GM23338 (cell line): Measurements from ENCODE around the gene MSH4.
"Not testable (repeated sequence)": the region's sequence is repeated elsewhere in the genome, so short reads cannot be mapped to it uniquely, and the experiment has no call there.

ENCODE experiments used
- CREB1 ChIP-seq: fragments of 250-450 bp; sonication (Bioruptor Pico); IDR thresholded peaks from 2 replicates; pipeline ENCODE4 v1.5.0; 2020; ENCODE audit warnings: low read depth, mild to moderate bottlenecking, moderate library complexity
- EZH2 ChIP-seq: fragments of 200-600 bp; sonication (generic); IDR thresholded peaks from one replicate; pipeline ENCODE4 v1.8.0; 2017; ENCODE audit warnings: antibody characterized with exemption, mild to moderate bottlenecking, low read depth; ENCODE audit not compliant: unreplicated experiment
- JUNB ChIP-seq: IDR thresholded peaks from one replicate; pipeline ENCODE4 v1.6.1; 2016; ENCODE audit warnings: antibody characterized with exemption; ENCODE audit not compliant: unreplicated experiment
- POLR2AphosphoS5 ChIP-seq: IDR thresholded peaks from 2 replicates; pipeline ENCODE4 v1.6.1; 2016; ENCODE audit warnings: antibody characterized with exemption, low read depth
- ZNF331 ChIP-seq: fragments of 250-450 bp; sonication (Bioruptor Pico); IDR thresholded peaks from 2 replicates; pipeline ENCODE4 v1.5.0; 2020; ENCODE audit warnings: low read depth, mild to moderate bottlenecking, moderate library complexity
- TF ChIP-seq, protein P1 (sequence below), 2 experiments: fragments of 200-600 bp in 1 of 2; sonication (generic) in 1 of 2; conservative IDR thresholded peaks; 2 replicates each; pipeline versions ENCODE4 v1.5.1 to v1.6.1; 2016 to 2017; ENCODE audit warnings: antibody characterized with exemption in 2 of 2, low read depth in 2 of 2, mild to moderate bottlenecking in 2 of 2, moderate library complexity in 1 of 2
- TF ChIP-seq, protein P2 (sequence below): IDR thresholded peaks from 2 replicates; pipeline ENCODE4 v1.6.1; 2016; ENCODE audit warnings: antibody characterized with exemption
- TF ChIP-seq, protein P3 (sequence below): IDR thresholded peaks from one replicate; pipeline ENCODE4 v1.6.1; 2018; ENCODE audit warnings: antibody characterized with exemption; ENCODE audit not compliant: unreplicated experiment

DNA sequence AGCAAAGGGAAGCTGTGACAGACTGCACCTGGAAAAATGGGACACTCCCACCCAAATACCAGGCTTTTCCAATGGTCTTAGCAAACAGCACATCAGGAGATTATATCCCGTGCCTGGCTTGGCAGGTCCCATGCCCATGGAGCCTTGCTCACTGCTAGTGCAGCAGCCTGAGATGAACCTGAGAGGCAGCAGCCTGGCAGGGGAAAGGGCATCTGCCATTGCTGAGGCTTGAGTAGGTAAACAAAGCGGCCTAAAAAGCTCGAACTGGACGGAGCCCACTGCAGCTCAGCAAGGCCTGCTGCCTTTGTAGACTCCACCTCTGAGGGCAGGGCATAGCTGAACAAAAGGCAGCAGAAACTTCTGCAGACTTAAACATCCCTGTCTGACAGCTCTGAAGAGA is 18.9 kb upstream of the MSH4 start:
- TF ChIP-seq, protein P1, sequence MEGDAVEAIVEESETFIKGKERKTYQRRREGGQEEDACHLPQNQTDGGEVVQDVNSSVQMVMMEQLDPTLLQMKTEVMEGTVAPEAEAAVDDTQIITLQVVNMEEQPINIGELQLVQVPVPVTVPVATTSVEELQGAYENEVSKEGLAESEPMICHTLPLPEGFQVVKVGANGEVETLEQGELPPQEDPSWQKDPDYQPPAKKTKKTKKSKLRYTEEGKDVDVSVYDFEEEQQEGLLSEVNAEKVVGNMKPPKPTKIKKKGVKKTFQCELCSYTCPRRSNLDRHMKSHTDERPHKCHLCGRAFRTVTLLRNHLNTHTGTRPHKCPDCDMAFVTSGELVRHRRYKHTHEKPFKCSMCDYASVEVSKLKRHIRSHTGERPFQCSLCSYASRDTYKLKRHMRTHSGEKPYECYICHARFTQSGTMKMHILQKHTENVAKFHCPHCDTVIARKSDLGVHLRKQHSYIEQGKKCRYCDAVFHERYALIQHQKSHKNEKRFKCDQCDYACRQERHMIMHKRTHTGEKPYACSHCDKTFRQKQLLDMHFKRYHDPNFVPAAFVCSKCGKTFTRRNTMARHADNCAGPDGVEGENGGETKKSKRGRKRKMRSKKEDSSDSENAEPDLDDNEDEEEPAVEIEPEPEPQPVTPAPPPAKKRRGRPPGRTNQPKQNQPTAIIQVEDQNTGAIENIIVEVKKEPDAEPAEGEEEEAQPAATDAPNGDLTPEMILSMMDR (conservative IDR thresholded peaks at IDR 0.05; ENCODE audit: low read depth in 2 of 2) = not testable (repeated sequence)
- TF ChIP-seq EZH2; POLR2AphosphoS5; ZNF331 (CRISPR knock-in tag); JUNB; CREB1 (CRISPR knock-in tag): not testable (repeated sequence)
- TF ChIP-seq, protein P2, sequence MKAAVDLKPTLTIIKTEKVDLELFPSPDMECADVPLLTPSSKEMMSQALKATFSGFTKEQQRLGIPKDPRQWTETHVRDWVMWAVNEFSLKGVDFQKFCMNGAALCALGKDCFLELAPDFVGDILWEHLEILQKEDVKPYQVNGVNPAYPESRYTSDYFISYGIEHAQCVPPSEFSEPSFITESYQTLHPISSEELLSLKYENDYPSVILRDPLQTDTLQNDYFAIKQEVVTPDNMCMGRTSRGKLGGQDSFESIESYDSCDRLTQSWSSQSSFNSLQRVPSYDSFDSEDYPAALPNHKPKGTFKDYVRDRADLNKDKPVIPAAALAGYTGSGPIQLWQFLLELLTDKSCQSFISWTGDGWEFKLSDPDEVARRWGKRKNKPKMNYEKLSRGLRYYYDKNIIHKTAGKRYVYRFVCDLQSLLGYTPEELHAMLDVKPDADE = not testable (repeated sequence)
- TF ChIP-seq, protein P3, sequence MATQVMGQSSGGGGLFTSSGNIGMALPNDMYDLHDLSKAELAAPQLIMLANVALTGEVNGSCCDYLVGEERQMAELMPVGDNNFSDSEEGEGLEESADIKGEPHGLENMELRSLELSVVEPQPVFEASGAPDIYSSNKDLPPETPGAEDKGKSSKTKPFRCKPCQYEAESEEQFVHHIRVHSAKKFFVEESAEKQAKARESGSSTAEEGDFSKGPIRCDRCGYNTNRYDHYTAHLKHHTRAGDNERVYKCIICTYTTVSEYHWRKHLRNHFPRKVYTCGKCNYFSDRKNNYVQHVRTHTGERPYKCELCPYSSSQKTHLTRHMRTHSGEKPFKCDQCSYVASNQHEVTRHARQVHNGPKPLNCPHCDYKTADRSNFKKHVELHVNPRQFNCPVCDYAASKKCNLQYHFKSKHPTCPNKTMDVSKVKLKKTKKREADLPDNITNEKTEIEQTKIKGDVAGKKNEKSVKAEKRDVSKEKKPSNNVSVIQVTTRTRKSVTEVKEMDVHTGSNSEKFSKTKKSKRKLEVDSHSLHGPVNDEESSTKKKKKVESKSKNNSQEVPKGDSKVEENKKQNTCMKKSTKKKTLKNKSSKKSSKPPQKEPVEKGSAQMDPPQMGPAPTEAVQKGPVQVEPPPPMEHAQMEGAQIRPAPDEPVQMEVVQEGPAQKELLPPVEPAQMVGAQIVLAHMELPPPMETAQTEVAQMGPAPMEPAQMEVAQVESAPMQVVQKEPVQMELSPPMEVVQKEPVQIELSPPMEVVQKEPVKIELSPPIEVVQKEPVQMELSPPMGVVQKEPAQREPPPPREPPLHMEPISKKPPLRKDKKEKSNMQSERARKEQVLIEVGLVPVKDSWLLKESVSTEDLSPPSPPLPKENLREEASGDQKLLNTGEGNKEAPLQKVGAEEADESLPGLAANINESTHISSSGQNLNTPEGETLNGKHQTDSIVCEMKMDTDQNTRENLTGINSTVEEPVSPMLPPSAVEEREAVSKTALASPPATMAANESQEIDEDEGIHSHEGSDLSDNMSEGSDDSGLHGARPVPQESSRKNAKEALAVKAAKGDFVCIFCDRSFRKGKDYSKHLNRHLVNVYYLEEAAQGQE = not testable (repeated sequence)
